Adrenal gland (tissue), 12 donors: ENCODE results near the gene UNC93A. TPM values are rescaled to one million over a fixed set of nuclear protein-coding genes. Genes with fewer than 3 reads are reported as not detected.
"Not testable (repeated sequence)": the region's sequence is repeated elsewhere in the genome, so short reads cannot be mapped to it uniquely, and the experiment has no call there.

Experiments
- DNase-seq, 7 donors: peaks; one replicate each; pipeline ENCODE4 v3.0.0-alpha.2; 2019 to 2020
- H3K27ac ChIP-seq, 5 donors: fragments of 200-600 bp; sonication (generic) in 4 of 5; 1 replicate in 3 of 5; 2 replicates in 2 of 5; pipeline versions ENCODE4 v1.5.1 to v1.8.0; 2016 to 2020; ENCODE audit warnings: mild to moderate bottlenecking in 1 of 5
- H3K27me3 ChIP-seq: fragments of 200-600 bp; 2 replicates; pipeline ENCODE4 v1.8.0; 2021
- H3K36me3 ChIP-seq, 2 donors: fragments of 200-600 bp; replicated peaks in 1 of 2; 1 replicate in 1 of 2; 2 replicates in 1 of 2; pipeline versions ENCODE4 v1.5.1 to v1.8.0; 2018 to 2022
- H3K4me1 ChIP-seq, 2 donors: fragments of 200-600 bp; replicated peaks in 1 of 2; 1 replicate in 1 of 2; 2 replicates in 1 of 2; pipeline versions ENCODE4 v1.5.1 to v1.8.0; 2018 to 2021
- H3K4me3 ChIP-seq, 4 donors: fragments of 200-600 bp; sonication (generic) in 3 of 4; one replicate each; pipeline ENCODE4 v1.5.1; 2016 to 2018
- H3K9me3 ChIP-seq, 3 donors: fragments of 200-600 bp; sonication (generic) in 1 of 3; replicated peaks in 1 of 3; 1 replicate in 2 of 3; 2 replicates in 1 of 3; pipeline versions ENCODE4 v1.5.1 to v1.8.0; 2016 to 2021
- CTCF ChIP-seq, 6 experiments: fragments of 450-650 bp in 4 of 6; fragments of 200-600 bp in 2 of 6; sonication (generic) in 1 of 6; IDR thresholded peaks; 1 replicate in 5 of 6; 2 replicates in 1 of 6; pipeline versions ENCODE4 v1.5.1 to v1.8.0; 2016 to 2021; ENCODE audit warnings: antibody characterized with exemption in 6 of 6, mild to moderate bottlenecking in 2 of 6, moderate library complexity in 1 of 6
- POLR2A ChIP-seq, 2 donors: fragments of 450-650 bp; IDR thresholded peaks; one replicate each; pipeline ENCODE4 v1.6.1; 2017; ENCODE audit warnings: antibody characterized with exemption in 2 of 2, mild to moderate bottlenecking in 2 of 2, moderate library complexity in 1 of 2
- WGBS, 4 donors: extraction: QIAGEN DNeasy Blood & Tissue Kit in 2 of 4; methylation state at CpG; one replicate each; pipeline versions ENCODE4 v1.1.5 to v1.1.7; 2013 to 2017; 5-methylcytosine and 5-hydroxymethylcytosine counted together
- intact Hi-C, 2 donors: fragments of 100-400 bp; cut with DNase I; formaldehyde crosslinking; loops; one replicate each; pipeline versions ENCODE4 v1.14.1 to v1.15.0; 2022 to 2023
- polyA plus RNA-seq, 3 donors: library from polyadenylated mRNA; stranded (reverse); fragments of 200-250 nt in 2 of 3; fragments of 350-450 nt in 1 of 3; fragmentation: Illumina TruSeq in 1 of 3; extraction: RNeasy Lipid Tissue Mini Kit (QIAGEN cat#74804) in 1 of 3; gene quantifications; one replicate each; pipeline ENCODE4 v1.2.3, GENCODE V29; 2013 to 2014
- total RNA-seq, 9 donors: library from RNA; depleted of rRNA in 4 of 9; stranded (reverse); fragments of >200 nt in 4 of 9; fragments of 120-200 nt in 1 of 9; fragmentation: NEBNext Ultra II Directional in 1 of 9; extraction: Animal tissue kit (Norgen Biotek cat#: 25700) in 1 of 9; gene quantifications; one replicate each; pipeline versions ENCODE4 v1.1.0 to v1.2.4, GENCODE V29; 2013 to 2023
- donor health status: healthy with polysubstance abuse.
- donor health status: Bipolar disorder and iron deficiency.
- donor health status: DM: yes; HTN: yes; CAD: no.
- donor health status: DM: no; HTN: no; CAD: no.
- donor health status: DM: no; HTN: no; CAD: no.
- donor health status: DM: yes; HTN: yes; CAD: no.

UNC93A gene
- total and polyA plus RNA-seq, 12 donors, result not detected

DNA sequence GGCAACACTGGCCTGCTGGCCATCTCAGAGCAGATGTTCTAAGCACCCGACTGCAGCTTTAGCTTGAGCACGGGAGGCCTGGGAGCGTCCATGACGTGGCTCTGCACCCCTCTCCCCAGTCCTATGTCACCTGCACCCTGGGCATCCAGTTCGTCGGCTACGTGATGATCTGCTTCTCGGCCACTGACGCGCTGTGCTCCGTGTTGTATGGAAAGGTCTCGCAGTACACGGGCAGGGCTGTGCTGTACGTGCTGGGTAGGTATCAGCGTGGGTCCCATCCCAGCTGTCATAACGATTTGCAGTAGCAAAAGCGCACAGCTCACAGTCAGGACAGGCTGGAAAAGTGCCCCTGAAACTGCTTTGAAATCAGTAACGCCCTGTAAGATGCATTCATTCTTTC is 14.7 kb downstream of the UNC93A start:
- Histone ChIP-seq H3K27me3 (no peaks in the 10 kb centered on the region), H3K27ac (no peak overlapping the region), H3K36me3 (no peaks in the 10 kb centered on the region), H3K9me3 (no peaks in the 10 kb centered on the region), H3K4me1 (no peaks in the 10 kb centered on the region), H3K4me3 (no peak overlapping the region)
- WGBS, 4 donors, result 81 to 96% (median 85%) methylated on average over 4 to 18 of the region's 18 CpGs
- TF ChIP-seq CTCF (IDR thresholded peaks at IDR 0.05) (no peak), POLR2A (IDR thresholded peaks at IDR 0.05) (no peak)
- no peak for DNase-seq
- intact Hi-C loops, result no loop called here

DNA sequence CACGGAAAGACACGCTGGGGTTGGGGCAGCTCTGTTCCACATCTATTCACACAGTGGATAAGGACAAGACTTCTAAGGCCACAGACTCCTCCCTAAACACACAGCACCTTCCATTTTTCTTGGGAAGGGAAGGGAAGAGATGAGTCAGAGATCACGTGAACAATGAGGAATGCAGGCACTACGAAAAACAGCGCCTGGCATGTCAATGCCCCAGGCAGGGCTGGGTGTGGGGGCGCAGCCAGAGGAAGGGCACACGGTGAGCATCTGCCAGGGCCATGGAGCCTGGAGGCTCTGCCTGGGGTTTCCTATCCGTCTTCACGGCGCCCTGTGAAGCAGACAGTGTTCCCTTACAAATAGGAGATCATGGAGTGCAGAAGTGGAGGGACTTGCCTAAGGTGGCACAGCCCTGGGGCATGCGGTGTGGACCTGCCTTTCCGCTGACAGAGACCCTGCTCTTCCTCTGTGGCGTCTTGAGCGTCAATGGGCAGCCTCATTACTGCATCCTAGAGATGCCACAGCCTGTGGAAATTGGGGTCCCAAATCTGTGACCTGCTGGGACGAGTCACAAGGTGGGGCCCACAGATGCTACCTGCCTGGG is 15.4 kb downstream of the UNC93A start:
- no peak overlapping the region for H3K27ac ChIP-seq
- intact Hi-C loops, result no loop called here
- H3K4me1 ChIP-seq, result no peaks in the 10 kb centered on the region
- no peak for DNase-seq
- TF ChIP-seq CTCF (IDR thresholded peaks at IDR 0.05) (no peak), POLR2A (IDR thresholded peaks at IDR 0.05) (no peak)
- WGBS, 4 donors, result 71 to 82% (median 80%) methylated on average over 14 to 15 of the region's 15 CpGs
- no peaks in the 10 kb centered on the region for H3K36me3 ChIP-seq
- H3K4me3 ChIP-seq, result no peak overlapping the region
- H3K27me3 ChIP-seq, result no peaks in the 10 kb centered on the region
- H3K9me3 ChIP-seq, result no peaks in the 10 kb centered on the region

DNA sequence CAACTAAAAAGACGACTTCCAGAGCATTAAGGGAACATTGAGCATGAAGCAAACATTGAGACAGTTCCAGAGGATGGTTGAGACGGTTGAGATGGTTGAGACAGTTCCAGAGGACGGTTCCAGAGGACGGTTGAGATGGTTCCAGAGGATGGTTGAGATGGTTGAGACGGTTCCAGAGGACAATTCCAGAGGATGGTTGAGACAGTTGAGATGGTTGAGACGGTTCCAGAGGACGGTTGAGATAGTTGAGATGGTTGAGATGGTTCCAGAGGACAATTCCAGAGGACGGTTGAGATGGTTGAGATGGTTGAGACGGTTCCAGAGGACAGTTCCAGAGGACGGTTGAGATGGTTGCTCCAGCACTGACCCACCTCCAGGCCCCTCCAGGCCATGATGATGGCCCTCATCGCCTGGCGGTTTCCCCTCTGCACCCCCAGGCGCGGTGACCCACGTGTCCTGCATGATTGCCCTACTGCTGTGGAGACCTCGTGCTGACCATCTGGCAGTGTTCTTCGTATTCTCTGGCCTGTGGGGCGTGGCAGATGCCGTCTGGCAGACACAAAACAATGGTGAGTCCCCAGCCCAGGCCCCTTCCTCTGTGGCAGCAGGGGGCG is 16.3 kb downstream of the UNC93A start:
- no peak for DNase-seq
- Histone ChIP-seq H3K27me3 (no peaks in the 10 kb centered on the region), H3K27ac (no peak overlapping the region), H3K9me3 (no peaks in the 10 kb centered on the region), H3K36me3 (no peaks in the 10 kb centered on the region), H3K4me3 (no peak overlapping the region), H3K4me1 (no peaks in the 10 kb centered on the region)
- 79 to 89% (median 80%) methylated on average over 18 to 20 of the region's 20 CpGs for WGBS, 4 donors
- no peak for TF ChIP-seq POLR2A (IDR thresholded peaks at IDR 0.05)
- no peak for TF ChIP-seq CTCF (IDR thresholded peaks at IDR 0.05)
- intact Hi-C loops, result no loop called here

DNA sequence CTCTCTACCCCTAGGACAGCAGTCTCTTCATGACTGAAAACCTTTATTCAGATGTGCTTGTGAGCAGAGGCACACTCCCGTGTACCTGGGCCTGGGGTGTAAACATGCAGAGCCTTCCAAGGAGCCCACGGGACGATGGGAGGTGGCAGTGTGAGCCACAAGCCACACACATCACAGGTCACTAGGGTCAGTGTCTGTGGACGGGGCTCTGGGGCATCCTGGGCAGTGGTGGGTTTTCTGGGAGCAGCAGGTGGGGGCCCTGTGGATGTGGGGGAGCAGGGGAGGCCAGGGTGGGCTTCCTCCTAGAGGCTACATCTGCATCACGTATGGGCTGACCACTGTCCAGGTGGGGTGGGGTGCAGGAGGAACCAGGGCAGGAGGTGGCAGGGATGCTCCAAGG is 17.1 kb downstream of the UNC93A start:
- Histone ChIP-seq H3K4me3 (no peak overlapping the region), H3K9me3 (no peaks in the 10 kb centered on the region), H3K4me1 (no peaks in the 10 kb centered on the region), H3K36me3 (no peaks in the 10 kb centered on the region), H3K27me3 (no peaks in the 10 kb centered on the region), H3K27ac (no peak overlapping the region)
- no peak for DNase-seq
- WGBS, 4 donors, result 73 to 86% (median 79%) methylated on average over 2 to 5 of the region's 5 CpGs
- TF ChIP-seq CTCF (IDR thresholded peaks at IDR 0.05) (no peak), POLR2A (IDR thresholded peaks at IDR 0.05) (no peak)
- intact Hi-C loops, result no loop called here

GRCh38 chr6:167309355-167310192 is 18.5 kb downstream of the UNC93A start:
- H3K27me3 ChIP-seq, H3K27ac ChIP-seq, H3K4me3 ChIP-seq, H3K36me3 ChIP-seq, H3K4me1 ChIP-seq, intact Hi-C loops, DNase-seq, H3K9me3 ChIP-seq: not testable (repeated sequence)
- WGBS, 4 donors, result 72 to 83% (median 77%) methylated on average over 10 to 17 of the region's 17 CpGs
